Measurements from ENCODE around the gene OR8G1.
"Not testable (repeated sequence)": the region's sequence is repeated elsewhere in the genome, so short reads cannot be mapped to it uniquely, and the experiment has no call there.

The OR8G1 gene

GRCh38 chr11:124240621-124241397 is at the start of gene OR8G1:
Gene OR8G1 (plus strand): TSS chr11:124241095. CDS start chr11:124249676, 8,581 bp downstream.
- no peak for DNase-seq

DNA sequence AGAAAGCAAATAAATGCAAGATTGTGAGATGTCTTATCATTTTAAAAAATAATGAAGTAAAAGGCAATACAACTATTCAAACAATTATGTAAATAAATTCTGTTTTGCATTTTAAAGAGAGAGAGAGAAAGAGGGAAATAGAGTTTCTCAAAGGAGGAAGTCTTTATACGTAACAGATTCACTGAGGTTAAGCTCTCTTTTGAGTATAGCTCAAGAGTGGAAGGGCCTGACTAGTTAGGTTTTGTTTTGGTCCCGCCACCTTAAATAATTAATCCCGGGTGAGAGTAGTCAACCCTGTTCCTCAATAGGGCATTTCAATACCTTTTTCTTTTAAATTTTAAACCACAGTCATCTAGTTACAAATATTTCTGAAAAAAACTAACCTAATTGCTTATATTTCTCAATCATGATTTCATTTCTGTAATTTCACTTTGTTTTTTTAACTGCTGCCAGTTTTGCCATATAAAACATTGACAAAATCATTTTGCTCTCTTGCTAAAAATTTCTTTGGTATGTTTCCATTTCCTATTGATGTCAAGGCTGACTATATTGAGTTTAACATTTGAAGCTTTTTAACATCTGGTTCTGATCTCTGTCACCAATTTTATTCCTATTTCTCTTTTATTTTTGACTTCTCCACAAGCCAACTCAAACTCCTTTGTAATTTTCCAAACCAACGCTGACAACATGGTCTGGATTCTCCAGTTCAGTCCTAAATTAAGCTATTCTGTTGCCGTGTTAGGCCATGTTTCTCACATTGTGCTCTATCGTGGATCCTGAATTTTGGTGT is 47.5 kb upstream of the OR8G1 start:
- no peak for DNase-seq

- DNase-seq = no peak
Observed at GRCh38 chr11:124194293-124195188, 46.4 kb upstream of the OR8G1 start.

- DNase-seq = no peak
Observed at GRCh38 chr11:124195189-124195734, 45.6 kb upstream of the OR8G1 start.

DNA sequence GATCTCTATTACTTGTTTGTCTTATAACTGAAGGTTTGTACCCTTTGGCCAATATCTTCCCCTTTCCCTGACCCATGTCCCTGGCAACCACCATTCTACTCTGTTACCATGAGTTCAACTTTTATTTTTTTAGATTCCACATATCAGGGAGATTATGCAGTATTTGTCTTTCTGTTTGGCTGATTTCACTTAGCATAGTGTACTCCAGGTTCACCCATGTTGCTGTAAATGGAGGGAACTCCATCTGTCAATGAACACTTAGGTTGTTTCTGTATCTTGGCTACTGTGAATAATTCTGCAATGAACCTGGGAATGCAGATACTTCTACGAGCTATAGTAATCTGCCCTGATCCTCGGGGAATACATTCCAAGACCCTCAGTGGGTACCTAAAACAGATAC is 42.9 kb upstream of the OR8G1 start:
- no peak for DNase-seq

DNA sequence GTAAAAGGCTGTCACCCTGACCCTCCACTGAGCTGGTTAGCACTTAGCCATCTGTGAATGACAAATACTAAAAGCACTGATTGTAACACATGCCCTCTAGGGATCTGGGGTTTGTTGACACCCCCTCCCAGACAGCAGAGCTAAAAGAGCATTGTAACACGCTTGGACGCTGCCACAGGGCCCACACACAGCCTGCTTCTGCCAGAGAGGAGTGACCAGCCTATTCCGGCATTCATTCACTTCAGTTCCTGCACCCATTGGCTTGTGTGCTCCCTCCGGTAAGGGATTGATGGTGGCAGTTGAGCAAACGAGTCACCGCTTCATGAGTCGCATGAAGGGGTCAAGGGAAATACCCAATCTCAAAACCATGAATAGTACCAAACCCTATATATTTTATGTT is 42.0 kb upstream of the OR8G1 start:
- DNase-seq = no peak

- DNase-seq = no peak
Observed at GRCh38 chr11:124199702-124200101, 41.2 kb upstream of the OR8G1 start.

DNA sequence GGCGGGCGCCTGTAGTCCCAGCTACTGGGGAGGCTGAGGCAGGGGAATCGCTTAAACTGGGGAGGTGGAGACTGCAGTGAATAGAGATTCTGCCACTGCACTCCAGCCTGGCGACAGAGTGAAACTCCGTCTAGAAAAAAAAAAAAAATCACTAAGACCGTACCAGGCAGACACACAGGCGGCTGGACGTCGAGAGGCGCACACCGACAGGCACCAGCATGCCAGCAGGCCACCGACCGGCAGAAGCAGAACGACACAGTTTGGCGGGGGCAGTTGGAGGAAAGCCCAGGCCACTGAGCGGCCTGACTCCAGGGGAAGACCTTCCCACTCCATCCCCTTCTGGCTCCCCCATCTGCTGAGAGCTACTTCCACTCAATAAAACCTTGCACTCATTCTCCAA is 40.2 kb upstream of the OR8G1 start:
- DNase-seq = no peak

DNA sequence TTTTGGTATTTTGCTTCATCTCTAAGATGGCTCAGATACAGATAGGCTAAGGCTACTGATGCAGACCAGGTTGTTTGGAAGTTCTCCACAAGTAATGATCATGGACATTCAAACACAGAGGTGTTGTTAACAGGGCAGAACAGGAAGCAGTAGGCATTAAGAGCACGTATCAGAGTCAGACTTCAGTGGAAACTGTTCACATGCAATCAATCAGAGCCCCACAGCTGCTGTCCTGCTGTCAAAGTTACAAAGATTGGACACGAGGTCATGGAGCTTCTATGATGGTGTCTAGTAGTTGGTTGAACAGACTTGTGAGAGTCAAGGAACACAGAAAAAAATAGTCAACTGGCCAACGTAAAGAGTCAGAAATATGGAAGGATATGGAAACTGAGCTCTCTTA is 37.9 kb upstream of the OR8G1 start:
- DNase-seq = no peak

DNA sequence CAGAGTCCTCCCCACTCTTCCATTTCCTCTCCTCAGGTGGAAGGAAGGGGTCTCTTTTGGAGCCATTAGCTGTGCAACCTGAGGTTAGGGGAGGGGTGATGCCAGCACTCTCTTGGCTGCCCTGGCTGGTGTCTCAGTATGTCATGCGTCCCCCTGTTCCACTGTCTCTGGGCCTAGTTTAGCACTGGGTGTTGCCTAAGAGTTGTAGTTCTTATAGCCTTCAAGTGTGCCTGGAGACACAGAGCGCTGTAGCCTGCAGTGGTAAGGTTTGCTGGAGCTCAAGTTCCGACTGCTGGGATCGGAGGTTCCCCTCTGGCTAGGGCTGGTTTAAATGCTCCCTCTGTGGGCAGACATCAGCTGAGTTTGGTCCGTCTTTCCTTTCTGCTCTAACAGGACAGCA is 36.9 kb upstream of the OR8G1 start:
- DNase-seq = no peak

DNA sequence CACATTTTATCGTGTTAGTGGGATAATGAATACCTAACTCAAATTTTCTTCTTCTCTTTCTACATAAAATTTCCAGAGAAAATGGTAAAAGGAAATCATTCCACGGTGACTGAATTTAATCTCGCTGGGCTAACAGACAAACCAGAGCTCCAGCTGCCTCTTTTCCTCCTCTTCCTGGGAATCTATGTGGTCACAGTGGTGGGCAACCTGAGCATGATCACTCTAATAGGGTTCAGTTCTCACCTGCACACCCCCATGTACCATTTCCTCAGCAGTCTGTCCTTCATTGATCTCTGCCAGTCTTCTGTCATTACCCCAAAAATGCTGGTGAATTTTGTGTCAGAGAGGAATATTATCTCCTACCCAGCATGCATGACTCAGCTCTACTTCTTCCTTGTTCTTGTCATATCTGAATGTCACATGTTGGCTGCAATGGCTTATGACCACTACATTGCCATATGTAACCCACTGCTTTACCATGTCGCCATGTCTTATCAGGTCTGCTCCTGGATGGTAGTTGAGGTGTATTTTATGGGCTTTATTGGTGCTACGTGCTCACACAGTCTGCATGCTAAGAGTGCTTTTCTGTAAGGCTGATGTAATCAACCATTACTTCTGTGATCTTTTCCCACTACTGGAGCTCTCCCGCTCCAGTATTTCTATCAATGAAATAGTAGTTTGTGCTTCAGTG is 33.6 kb upstream of the OR8G1 start:
- no peak for DNase-seq

- DNase-seq = no peak
Observed at GRCh38 chr11:124209824-124210357, 31.0 kb upstream of the OR8G1 start.

GRCh38 chr11:124210421-124210820 is 30.5 kb upstream of the OR8G1 start:
- DNase-seq = no peak

DNA sequence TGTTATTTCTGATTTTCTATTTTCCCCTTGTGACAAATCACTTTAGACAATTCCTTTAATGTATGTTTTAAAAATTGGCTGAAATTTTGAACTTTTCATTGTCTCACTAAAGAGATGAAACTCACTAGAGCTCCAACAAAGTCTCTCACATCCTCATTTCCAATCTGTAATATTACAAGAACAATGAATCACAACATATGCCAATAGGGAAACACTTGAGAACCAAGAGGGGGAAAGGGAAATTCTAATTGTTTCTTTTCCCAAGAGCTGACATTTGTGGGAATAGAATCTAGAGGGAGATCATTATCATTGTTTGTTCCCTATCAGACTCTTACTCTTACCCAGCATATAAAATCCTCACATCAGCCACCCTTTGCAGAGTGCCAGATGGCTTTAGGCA is 29.6 kb upstream of the OR8G1 start:
- DNase-seq = no peak

- no peak for DNase-seq
Observed at GRCh38 chr11:124214027-124214426, 26.9 kb upstream of the OR8G1 start.

DNA sequence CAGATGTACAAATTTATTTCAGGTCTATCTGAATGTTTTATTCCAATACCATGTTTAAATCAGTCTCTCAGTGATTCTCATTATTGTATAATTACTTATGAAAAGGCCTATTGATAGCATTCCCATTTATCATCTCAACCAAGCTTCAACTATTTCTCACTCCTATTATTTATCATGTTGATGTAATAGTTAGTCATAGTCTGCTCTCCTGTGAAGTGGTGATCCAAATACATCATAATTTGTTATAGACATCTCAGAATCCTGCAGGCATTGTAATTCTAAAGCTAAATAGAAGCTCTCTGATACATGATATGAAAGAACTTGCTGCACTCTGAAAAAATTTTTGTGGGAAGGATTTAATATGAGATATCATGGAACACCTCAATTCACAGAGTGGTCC is 21.8 kb upstream of the OR8G1 start:
- DNase-seq = no peak

DNA sequence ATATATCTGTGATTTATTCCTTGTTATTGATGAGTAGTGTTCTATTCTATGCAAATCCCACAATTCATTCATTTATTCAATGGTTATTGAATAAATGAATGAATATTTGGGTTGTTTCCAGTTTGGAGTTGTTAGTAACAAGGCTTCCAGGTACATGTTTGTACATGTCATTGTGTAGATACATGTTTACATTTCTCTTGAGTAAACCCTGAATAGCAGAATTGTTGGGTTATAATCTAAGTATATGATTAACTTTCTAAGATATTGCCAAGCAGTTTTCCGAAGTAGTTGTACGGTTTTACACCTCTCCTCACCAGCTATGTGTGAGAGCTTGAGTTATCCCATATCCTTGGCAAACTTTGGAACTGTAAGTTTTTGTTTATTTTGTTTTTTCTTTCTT is 18.5 kb upstream of the OR8G1 start:
- DNase-seq = no peak

- DNase-seq = not testable (repeated sequence)
Observed at GRCh38 chr11:124224618-124225423, 16.1 kb upstream of the OR8G1 start.

DNA sequence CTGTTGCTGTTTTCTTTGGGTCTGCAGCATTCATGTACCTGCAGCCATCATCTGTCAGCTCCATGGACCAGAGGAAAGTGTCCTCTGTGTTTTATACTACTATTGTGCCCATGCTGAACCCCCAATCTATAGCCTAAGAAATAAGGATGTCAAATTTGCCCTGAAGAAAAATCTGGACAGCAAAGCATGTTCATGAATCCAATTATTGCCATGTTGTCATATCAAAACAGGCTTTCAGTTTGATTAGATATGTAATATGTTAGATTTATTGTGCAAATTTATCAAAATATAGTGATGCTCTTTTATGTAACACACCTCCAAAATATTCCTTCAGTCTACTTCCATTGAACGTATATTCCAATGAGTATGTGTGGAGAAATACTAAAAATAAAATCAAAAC is 15.4 kb upstream of the OR8G1 start:
- no peak for DNase-seq

DNA sequence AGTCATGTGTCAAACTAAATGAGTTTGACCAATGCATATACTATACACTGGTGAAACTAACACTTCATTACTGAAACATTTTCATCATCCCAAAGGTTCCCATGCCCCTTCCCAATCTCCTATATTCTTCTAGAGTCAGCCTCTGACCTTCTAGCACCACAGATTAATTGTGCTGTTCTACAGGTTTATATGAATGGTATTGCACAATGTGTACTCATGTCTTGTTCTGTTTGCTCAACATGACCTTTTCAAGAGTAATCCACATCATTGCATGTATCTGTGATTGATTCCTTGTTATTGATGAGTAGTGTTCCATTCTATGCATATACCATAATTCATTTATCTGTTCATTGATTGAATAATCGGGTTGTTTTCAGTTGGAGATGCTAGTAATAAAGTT is 7.5 kb upstream of the OR8G1 start:
- no peak for DNase-seq

GRCh38 chr11:124238512-124238911 is 2.4 kb upstream of the OR8G1 start:
- DNase-seq = no peak
